Heart left ventricle (tissue), 16 donors: Measurements from ENCODE around the gene TMEM147. TPM values are rescaled to one million over a fixed set of nuclear protein-coding genes. Genes with fewer than 3 reads are reported as not detected.

Experiments
- ATAC-seq, 4 donors: fragments of 200-7000 bp; cut with Tn5 transposase; one replicate each; pipeline ENCODE4 v1.9.1; 2020 to 2022; ENCODE audit warnings: moderate library complexity in 4 of 4, mild to moderate bottlenecking in 3 of 4, moderate number of reproducible peaks in 1 of 4
- DNase-seq, 5 donors: peaks; one replicate each; pipeline ENCODE4 v3.0.0-alpha.2; 2020
- H3K27ac ChIP-seq, 12 donors: fragments of 200-600 bp; sonication (generic) in 4 of 12; one replicate each; pipeline versions ENCODE4 v1.5.0 to v1.8.0; 2016 to 2022; ENCODE audit warnings: mild to moderate bottlenecking in 2 of 12
- H3K27me3 ChIP-seq, 9 donors: fragments of 200-600 bp; sonication (generic) in 2 of 9; one replicate each; pipeline versions ENCODE4 v1.5.1 to v1.8.0; 2016 to 2022; ENCODE audit warnings: mild to moderate bottlenecking in 3 of 9
- H3K36me3 ChIP-seq, 9 donors: fragments of 200-600 bp; sonication (generic) in 2 of 9; one replicate each; pipeline versions ENCODE4 v1.5.0 to v1.8.0; 2018 to 2022; ENCODE audit warnings: mild to moderate bottlenecking in 2 of 9
- H3K4me1 ChIP-seq, 12 donors: fragments of 200-600 bp; sonication (generic) in 4 of 12; one replicate each; pipeline versions ENCODE4 v1.5.0 to v1.8.0; 2016 to 2022; ENCODE audit warnings: mild to moderate bottlenecking in 3 of 12
- H3K4me3 ChIP-seq, 12 donors: fragments of 200-600 bp; sonication (generic) in 4 of 12; one replicate each; pipeline versions ENCODE4 v1.5.0 to v1.8.0; 2017 to 2022; ENCODE audit warnings: mild to moderate bottlenecking in 9 of 12, moderate library complexity in 4 of 12
- H3K9me3 ChIP-seq, 12 donors: fragments of 200-600 bp; sonication (generic) in 4 of 12; one replicate each; pipeline versions ENCODE4 v1.5.0 to v1.8.0; 2016 to 2022; ENCODE audit warnings: mild to moderate bottlenecking in 1 of 12
- POLR2A ChIP-seq, 2 donors: fragments of 450-650 bp; IDR thresholded peaks; one replicate each; pipeline ENCODE4 v1.6.1; 2017; ENCODE audit warnings: antibody characterized with exemption in 2 of 2, mild to moderate bottlenecking in 2 of 2, moderate library complexity in 2 of 2
- WGBS, 4 donors: extraction: QIAGEN DNeasy Blood & Tissue Kit in 2 of 4; methylation state at CpG; one replicate each; pipeline versions ENCODE4 v1.1.5 to v1.1.7; 2013 to 2018; 5-methylcytosine and 5-hydroxymethylcytosine counted together
- intact Hi-C, 10 donors: fragments of 100-400 bp; cut with DNase I; formaldehyde crosslinking; loops; one replicate each; pipeline versions ENCODE4 v1.11.1 to v1.14.2; 2022
- polyA plus RNA-seq, 2 donors: library from polyadenylated mRNA; stranded (reverse); fragments of 200-250 nt; gene quantifications; one replicate each; pipeline ENCODE4 v1.2.3, GENCODE V29; 2013
- total RNA-seq, 9 donors: library from RNA; depleted of rRNA in 2 of 9; stranded (reverse); fragments of >200 nt in 2 of 9; fragmentation: NEBNext Ultra II Directional in 3 of 9; extraction: Animal tissue kit (Norgen Biotek cat#: 25700) in 3 of 9; gene quantifications; one replicate each; pipeline versions ENCODE4 v1.1.0 to v1.2.4, GENCODE V29; 2016 to 2023
- TF ChIP-seq, protein P1 (sequence below), 12 donors: fragments of 200-600 bp; sonication (generic) in 4 of 12; IDR thresholded peaks; one replicate each; pipeline versions ENCODE4 v1.5.0 to v1.8.0; 2018 to 2022; ENCODE audit warnings: antibody characterized with exemption in 12 of 12, mild to moderate bottlenecking in 5 of 12
- donor health status: ischemic (EF 13 %, LVEDD 7.1; RV severe dilation, severe dysfunction).
- donor health status: healthy with polysubstance abuse.
- donor health status: DM: no; HTN: yes; CAD: no.
- donor health status: DM: no; HTN: no; CAD: no.
- donor health status: ischemic (EF 25% LVEDD 6.9; RV normal size, moderate dysfunction).
- donor health status: ischemic (EF 25% LVEDD 5.7; RV mildly dilated, moderate dysfunction).
- donor health status: healthy.
- donor health status: DM: yes; HTN: yes; CAD: no.
- donor health status: ischemic (EF 35%, LVEDD 5.7; RV mildly dilated, moderate dysfunction).
- donor health status: nonischemic (EF 11% LVEDD 7.7; RV severe dilation, severe dysfunction).
- donor health status: DM: yes; HTN: yes; CAD: no.
- donor health status: PGD.
- donor health status: ischemic (EF 29% LVEDD 5.4; RV normal size, mild dysfunction).
- donor health status: nonischemic (EF 23%, LVEDD 6.1; RV moderate dilation, normal function).

The TMEM147 gene
- total and polyA plus RNA-seq, 11 donors, result 68.9 to 191 (median 96.0) TPM

GRCh38 chr19:35562776-35563175 is 17.4 kb downstream of the TMEM147 start:
- H3K36me3 ChIP-seq, result no peaks in the 10 kb centered on the region
- no peak overlapping the region for H3K27ac ChIP-seq
- peaks cover 0 to 8% (median 4%) of the 10 kb centered on the region in 12 donors for H3K4me1 ChIP-seq
- DNase-seq (no peak), ATAC-seq (no peak)
- peaks cover 11 to 65% (median 23%) of the 10 kb centered on the region in 9 donors for H3K27me3 ChIP-seq
- WGBS, 4 donors, result 57 to 70% (median 64%) methylated on average over 2 of the region's 2 CpGs
- no peaks in the 10 kb centered on the region for H3K9me3 ChIP-seq
- TF ChIP-seq, protein P1, sequence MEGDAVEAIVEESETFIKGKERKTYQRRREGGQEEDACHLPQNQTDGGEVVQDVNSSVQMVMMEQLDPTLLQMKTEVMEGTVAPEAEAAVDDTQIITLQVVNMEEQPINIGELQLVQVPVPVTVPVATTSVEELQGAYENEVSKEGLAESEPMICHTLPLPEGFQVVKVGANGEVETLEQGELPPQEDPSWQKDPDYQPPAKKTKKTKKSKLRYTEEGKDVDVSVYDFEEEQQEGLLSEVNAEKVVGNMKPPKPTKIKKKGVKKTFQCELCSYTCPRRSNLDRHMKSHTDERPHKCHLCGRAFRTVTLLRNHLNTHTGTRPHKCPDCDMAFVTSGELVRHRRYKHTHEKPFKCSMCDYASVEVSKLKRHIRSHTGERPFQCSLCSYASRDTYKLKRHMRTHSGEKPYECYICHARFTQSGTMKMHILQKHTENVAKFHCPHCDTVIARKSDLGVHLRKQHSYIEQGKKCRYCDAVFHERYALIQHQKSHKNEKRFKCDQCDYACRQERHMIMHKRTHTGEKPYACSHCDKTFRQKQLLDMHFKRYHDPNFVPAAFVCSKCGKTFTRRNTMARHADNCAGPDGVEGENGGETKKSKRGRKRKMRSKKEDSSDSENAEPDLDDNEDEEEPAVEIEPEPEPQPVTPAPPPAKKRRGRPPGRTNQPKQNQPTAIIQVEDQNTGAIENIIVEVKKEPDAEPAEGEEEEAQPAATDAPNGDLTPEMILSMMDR (IDR thresholded peaks at IDR 0.05), result no peak
- no peak for TF ChIP-seq POLR2A (IDR thresholded peaks at IDR 0.05)
- no peak overlapping the region for H3K4me3 ChIP-seq
- intact Hi-C loops, result no loop called here

DNA sequence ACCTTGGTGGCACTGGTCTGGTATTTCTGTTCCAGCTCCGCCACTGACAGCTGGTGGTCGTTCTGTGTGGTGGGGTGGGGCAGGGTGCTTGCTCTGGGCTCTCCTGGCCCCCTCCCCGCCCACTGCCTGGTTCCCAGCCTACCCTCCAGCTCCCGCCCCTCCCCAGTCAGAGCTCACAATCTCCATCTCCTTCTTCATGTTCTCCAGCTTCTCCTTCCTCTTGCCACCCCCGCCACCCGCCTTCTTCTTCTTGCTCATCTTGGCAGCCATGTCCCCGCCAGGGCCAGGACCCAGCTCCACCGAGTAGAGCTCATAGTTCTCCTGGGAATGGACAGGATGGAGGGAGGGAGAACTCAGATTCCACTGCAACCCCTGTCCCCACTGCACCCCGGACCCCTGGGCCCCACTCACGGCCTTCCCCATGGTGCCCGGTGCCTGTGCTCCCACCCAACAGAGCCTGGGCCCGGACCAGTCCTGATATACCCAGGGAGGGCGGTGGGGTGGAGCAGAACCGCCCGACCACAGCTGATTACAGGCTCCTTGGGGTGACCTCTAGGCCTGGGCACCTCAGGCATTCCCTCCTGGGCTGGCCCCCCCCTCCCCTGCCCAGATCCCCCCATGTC is 17.9 kb downstream of the TMEM147 start, which contains the start of gene ATP4A:
ATP4A (minus strand) TSS at position 452 of the 623 bp plus-strand sequence; CDS start at position 423, 29 bp downstream.
- Histone ChIP-seq H3K36me3 (no peaks in the 10 kb centered on the region), H3K4me3 (no peak within 1 kb of the TSS), H3K9me3 (no peaks in the 10 kb centered on the region), H3K27me3 (peaks cover 6 to 59% (median 20%) of the 10 kb centered on the region in 9 donors), H3K27ac (no peak within 1 kb of the TSS), H3K4me1 (peaks cover 0 to 3% (median 1%) of the 10 kb centered on the region in 12 donors)
- 63 to 68% (median 64%) methylated on average over 10 to 15 of the region's 15 CpGs for WGBS, 4 donors
- intact Hi-C loops, result no loop called here
- no peak for TF ChIP-seq POLR2A (IDR thresholded peaks at IDR 0.05)
- TF ChIP-seq, protein P1 (IDR thresholded peaks at IDR 0.05), result no peak
- ATAC-seq, result no peak
- DNase-seq, result no peak

DNA sequence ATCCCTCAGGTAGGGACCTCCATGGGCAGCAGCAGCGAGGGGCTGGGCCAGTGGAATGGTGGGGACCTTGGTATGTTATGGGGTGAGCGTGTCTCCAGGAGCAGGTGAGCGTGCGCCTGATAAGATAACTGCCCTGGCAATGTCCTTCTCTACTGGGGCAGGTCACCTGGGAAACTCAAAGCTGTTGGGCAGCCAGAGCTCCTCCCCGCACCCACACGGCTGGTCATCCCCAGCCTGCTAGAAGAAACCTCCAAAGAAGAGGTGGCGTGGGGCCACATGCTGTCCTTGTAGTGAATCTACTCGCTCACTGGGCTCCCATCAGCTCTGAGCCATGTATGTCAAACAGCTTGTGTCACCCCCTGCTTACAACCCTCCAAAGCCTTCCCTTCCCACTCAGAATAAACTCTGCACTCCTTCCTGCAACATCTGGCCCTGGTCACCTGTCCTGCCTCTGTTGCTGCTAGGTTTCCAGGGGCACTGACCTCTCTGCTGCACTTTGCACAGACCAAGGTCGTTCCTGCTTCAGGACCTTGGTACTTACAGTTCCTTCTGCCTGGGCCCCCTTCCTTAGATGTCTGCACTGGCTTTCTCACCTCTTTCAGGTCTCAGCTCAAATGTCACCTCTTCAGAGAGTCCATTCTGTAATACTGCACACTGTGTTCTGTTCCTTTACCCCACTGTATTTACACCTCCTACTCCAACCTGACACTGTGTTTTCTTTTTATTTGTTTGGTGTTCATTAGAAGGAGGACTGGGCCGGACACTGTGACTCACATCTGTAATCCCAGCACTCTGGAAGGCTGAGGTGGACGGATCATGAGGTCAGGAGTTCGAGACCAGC is 19.8 kb downstream of the TMEM147 start:
- H3K27ac ChIP-seq, result no peak overlapping the region
- peaks cover 0 to 40% (median 4%) of the 10 kb centered on the region in 9 donors for H3K27me3 ChIP-seq
- H3K4me1 ChIP-seq, result no peaks in the 10 kb centered on the region
- no peaks in the 10 kb centered on the region for H3K36me3 ChIP-seq
- no peaks in the 10 kb centered on the region for H3K9me3 ChIP-seq
- ATAC-seq, result peak in 1 of 4 donors; percentile 18
- TF ChIP-seq POLR2A (IDR thresholded peaks at IDR 0.05), result no peak
- TF ChIP-seq, protein P1 (IDR thresholded peaks at IDR 0.05), result no peak
- intact Hi-C loops, result no loop called here
- no peak for DNase-seq
- WGBS, 4 donors, result 79 to 87% (median 81%) methylated on average over 9 to 12 of the region's 12 CpGs
- no peak overlapping the region for H3K4me3 ChIP-seq

DNA sequence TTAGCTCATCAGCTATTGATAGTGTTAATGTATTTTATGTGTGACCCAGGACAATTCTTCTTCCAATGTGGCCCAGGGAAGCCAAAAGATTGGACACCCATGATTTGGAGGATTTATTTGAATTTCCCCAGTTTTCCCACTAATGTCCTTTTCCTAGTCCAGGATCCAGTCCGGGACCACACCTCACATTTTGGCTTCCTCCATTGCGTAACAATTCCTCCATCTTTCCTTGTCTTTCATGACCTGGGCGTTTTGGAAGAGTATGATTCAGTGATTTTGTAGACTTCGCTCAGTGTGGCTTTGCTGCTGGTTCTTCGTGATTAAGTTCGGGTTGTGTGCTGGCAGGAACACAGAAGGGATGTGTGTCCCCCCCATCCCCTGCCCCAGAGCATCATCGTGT is 21.3 kb downstream of the TMEM147 start:
- ATAC-seq (no peak), DNase-seq (no peak)
- intact Hi-C loops, result no loop called here
- H3K36me3 ChIP-seq, result no peaks in the 10 kb centered on the region
- no peaks in the 10 kb centered on the region for H3K9me3 ChIP-seq
- no peak overlapping the region for H3K27ac ChIP-seq
- TF ChIP-seq, protein P1 (IDR thresholded peaks at IDR 0.05), result no peak
- TF ChIP-seq POLR2A (IDR thresholded peaks at IDR 0.05), result no peak
- WGBS, 4 donors, result 76 to 85% (median 83%) methylated on average over 7 of the region's 7 CpGs
- H3K4me1 ChIP-seq, result no peaks in the 10 kb centered on the region
- no peak overlapping the region for H3K4me3 ChIP-seq
- H3K27me3 ChIP-seq, result peaks cover 0 to 26% (median 3%) of the 10 kb centered on the region in 9 donors
